ENCODE measurements around the gene KIZ. TPM values are rescaled to one million over a fixed set of nuclear protein-coding genes. Genes with fewer than 3 reads are reported as not detected.
A peak's percentile ranks its signal among the peaks of the same experiment; 100 is the strongest.

Gene KIZ
- total RNA-seq, 1 donor from 2014 or later: 42.3 TPM

GRCh38 chr20:21096321-21097043 is 29.4 kb upstream of the KIZ start:
- intact Hi-C loops (cut with micrococcal nuclease): no loop called here
- Histone ChIP-seq H3K4me1 (peaks cover 20% of the 10 kb centered on the region), H3K27me3 (ENCODE audit: low read depth) (peaks cover 100% of the 10 kb centered on the region), H3K27ac (replicated peaks) (no peak overlapping the region), H3K4me3 (no peak overlapping the region), H3K9me3 (replicated peaks) (no peaks in the 10 kb centered on the region), H3K36me3 (no peaks in the 10 kb centered on the region)
- no peak for DNase-seq
- no peak for TF ChIP-seq CTCF (IDR thresholded peaks at IDR 0.05; ENCODE audit: borderline replicate concordance)

GRCh38 chr20:21099751-21100577 is 25.9 kb upstream of the KIZ start:
- H3K27me3 ChIP-seq (ENCODE audit: low read depth): peaks cover 100% of the 10 kb centered on the region
- no peak for TF ChIP-seq CTCF (IDR thresholded peaks at IDR 0.05; ENCODE audit: borderline replicate concordance)
- intact Hi-C loops (cut with micrococcal nuclease): no loop called here
- H3K36me3 ChIP-seq: no peaks in the 10 kb centered on the region
- peak; percentile 40 for DNase-seq
- H3K9me3 ChIP-seq (replicated peaks): no peaks in the 10 kb centered on the region
- peak overlapping the region; percentile 62 for H3K4me3 ChIP-seq
- no peak overlapping the region for H3K27ac ChIP-seq (replicated peaks)
- H3K4me1 ChIP-seq: peaks cover 41% of the 10 kb centered on the region

GRCh38 chr20:21100578-21101452 is 25.1 kb upstream of the KIZ start:
- H3K4me1 ChIP-seq: peaks cover 48% of the 10 kb centered on the region

GRCh38 chr20:21101453-21101931 is 24.4 kb upstream of the KIZ start:
- peaks cover 100% of the 10 kb centered on the region for H3K27me3 ChIP-seq (ENCODE audit: low read depth)
- peaks cover 55% of the 10 kb centered on the region for H3K4me1 ChIP-seq
- intact Hi-C loops (cut with micrococcal nuclease): no loop called here
- no peak for TF ChIP-seq CTCF (IDR thresholded peaks at IDR 0.05; ENCODE audit: borderline replicate concordance)
- DNase-seq: no peak
- H3K27ac ChIP-seq (replicated peaks): no peak overlapping the region
- H3K9me3 ChIP-seq (replicated peaks): no peaks in the 10 kb centered on the region
- peak overlapping the region; percentile 62 for H3K4me3 ChIP-seq
- H3K36me3 ChIP-seq: no peaks in the 10 kb centered on the region

More at GRCh38 chr20:21100578-21101452, 25.1 kb upstream of the KIZ start:
- Histone ChIP-seq H3K27ac (replicated peaks) (no peak overlapping the region), H3K27me3 (ENCODE audit: low read depth) (peaks cover 100% of the 10 kb centered on the region), H3K36me3 (no peaks in the 10 kb centered on the region), H3K4me3 (peak overlapping the region; percentile 62), H3K9me3 (replicated peaks) (no peaks in the 10 kb centered on the region)
- no peak for TF ChIP-seq CTCF (IDR thresholded peaks at IDR 0.05; ENCODE audit: borderline replicate concordance)
- intact Hi-C loops (cut with micrococcal nuclease): no loop called here
- DNase-seq: no peak

Measured in left ventricle myocardium inferior (tissue), 1 donor.